Stomach (tissue), 4 donors: ENCODE data around the gene EPG5.

Source experiments
- POLR2A ChIP-seq, 4 donors: fragments of 450-650 bp; IDR thresholded peaks; one replicate each; pipeline ENCODE4 v1.6.1; 2016; ENCODE audit warnings: antibody characterized with exemption in 4 of 4, control low read depth in 2 of 4, mild to moderate bottlenecking in 1 of 4, moderate library complexity in 1 of 4
- POLR2AphosphoS5 ChIP-seq, 3 donors: sonication (generic); formaldehyde crosslinking; IDR thresholded peaks; one replicate each; pipeline ENCODE4 v1.6.1; 2016; ENCODE audit warnings: antibody characterized with exemption in 3 of 3
- TF ChIP-seq, protein P1 (sequence below), 7 experiments: fragments of 450-650 bp in 4 of 7; fragments of 200-600 bp in 3 of 7; sonication (generic) in 3 of 7; IDR thresholded peaks; one replicate each; pipeline ENCODE4 v1.5.1; 2016 to 2019; ENCODE audit warnings: antibody characterized with exemption in 7 of 7, control low read depth in 2 of 7, mild to moderate bottlenecking in 1 of 7

DNA sequence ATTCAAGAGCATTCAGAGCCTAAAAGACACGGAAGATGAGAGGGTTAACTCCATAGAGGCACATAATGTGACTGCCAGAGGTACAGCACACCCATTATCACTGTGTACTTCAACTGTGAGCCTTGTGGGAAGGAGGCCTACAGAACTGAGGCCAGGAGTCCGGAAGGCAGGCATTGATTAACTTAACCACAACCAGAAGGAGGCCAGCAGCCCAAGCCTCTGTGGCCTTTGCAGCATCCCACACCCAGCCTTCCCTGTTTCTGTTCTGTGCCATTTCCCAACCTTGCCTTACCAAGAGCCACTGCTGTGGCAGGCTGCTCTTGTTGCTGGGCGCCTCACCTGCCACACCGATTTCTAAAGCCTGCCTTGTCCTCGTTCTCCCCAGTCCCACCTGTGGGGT is 114.5 kb downstream of the EPG5 start:
- TF ChIP-seq POLR2AphosphoS5 (IDR thresholded peaks at IDR 0.05) (no peak), POLR2A (IDR thresholded peaks at IDR 0.05) (no peak)
- TF ChIP-seq, protein P1, sequence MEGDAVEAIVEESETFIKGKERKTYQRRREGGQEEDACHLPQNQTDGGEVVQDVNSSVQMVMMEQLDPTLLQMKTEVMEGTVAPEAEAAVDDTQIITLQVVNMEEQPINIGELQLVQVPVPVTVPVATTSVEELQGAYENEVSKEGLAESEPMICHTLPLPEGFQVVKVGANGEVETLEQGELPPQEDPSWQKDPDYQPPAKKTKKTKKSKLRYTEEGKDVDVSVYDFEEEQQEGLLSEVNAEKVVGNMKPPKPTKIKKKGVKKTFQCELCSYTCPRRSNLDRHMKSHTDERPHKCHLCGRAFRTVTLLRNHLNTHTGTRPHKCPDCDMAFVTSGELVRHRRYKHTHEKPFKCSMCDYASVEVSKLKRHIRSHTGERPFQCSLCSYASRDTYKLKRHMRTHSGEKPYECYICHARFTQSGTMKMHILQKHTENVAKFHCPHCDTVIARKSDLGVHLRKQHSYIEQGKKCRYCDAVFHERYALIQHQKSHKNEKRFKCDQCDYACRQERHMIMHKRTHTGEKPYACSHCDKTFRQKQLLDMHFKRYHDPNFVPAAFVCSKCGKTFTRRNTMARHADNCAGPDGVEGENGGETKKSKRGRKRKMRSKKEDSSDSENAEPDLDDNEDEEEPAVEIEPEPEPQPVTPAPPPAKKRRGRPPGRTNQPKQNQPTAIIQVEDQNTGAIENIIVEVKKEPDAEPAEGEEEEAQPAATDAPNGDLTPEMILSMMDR (IDR thresholded peaks at IDR 0.05) = no peak
